Measurements from ENCODE around the gene GASK1A. TPM values are rescaled to one million over a fixed set of nuclear protein-coding genes. Genes with fewer than 3 reads are reported as not detected.

The GASK1A gene
- total RNA-seq, 1 experiment from 2014 or later: not detected

GRCh38 chr3:42988097-42988496 lies 9.0 kb downstream of the GASK1A start:
- H3K9me3 ChIP-seq (ENCODE audit: control insufficient read depth, insufficient read depth, low read depth, low read length): no peaks in the 10 kb centered on the region
- CTCF ChIA-PET: no interaction called here
- no peak overlapping the region for H3K27ac ChIP-seq (ENCODE audit: low read length)
- no peaks in the 10 kb centered on the region for H3K27me3 ChIP-seq (ENCODE audit: control insufficient read depth, insufficient read depth, low read length)
- H3K4me1 ChIP-seq (ENCODE audit: control insufficient read depth, insufficient read depth, low read length): no peaks in the 10 kb centered on the region
- POLR2A ChIA-PET: no interaction called here
- no peak overlapping the region for H3K4me3 ChIP-seq (ENCODE audit: low read depth in 2 of 2, low read length in 2 of 2)
- H3K36me3 ChIP-seq (ENCODE audit: control insufficient read depth, insufficient read depth, low read length): no peaks in the 10 kb centered on the region
- TF ChIP-seq REST (IDR thresholded peaks at IDR 0.05; ENCODE audit: insufficient read depth in 1 of 2, low read depth in 2 of 2, low read length in 1 of 2) (no peak), POLR2AphosphoS5 (IDR thresholded peaks at IDR 0.05; ENCODE audit: low read depth, low read length) (no peak), TCF7L2 (IDR thresholded peaks at IDR 0.05; ENCODE audit: low read depth, low read length) (no peak), SIN3A (IDR thresholded peaks at IDR 0.05; ENCODE audit: borderline replicate concordance, insufficient read depth, low read depth, low read length) (no peak), CTCF (IDR thresholded peaks at IDR 0.05) (no peak)
- no peak for ATAC-seq
- no TSS peak for BruUV-seq (replicated peaks)
- DNase-seq (ENCODE audit: low read depth, low spot score): no peak
- intact Hi-C loops (cut with micrococcal nuclease; ENCODE audit: unreplicated experiment) (no loop called here), in situ Hi-C loops (cut with HindIII; ENCODE audit: low pct_unique_long_range_greater_than_20kb, low sequenced_read_pairs) (no loop called here)

GRCh38 chr3:42988566-42988965 lies 9.5 kb downstream of the GASK1A start:
- intact Hi-C loops (cut with micrococcal nuclease; ENCODE audit: unreplicated experiment) (no loop called here), in situ Hi-C loops (cut with HindIII; ENCODE audit: low pct_unique_long_range_greater_than_20kb, low sequenced_read_pairs) (no loop called here)
- no TSS peak for BruUV-seq (replicated peaks)
- TF ChIP-seq TCF7L2 (IDR thresholded peaks at IDR 0.05; ENCODE audit: low read depth, low read length): no peak
- TF ChIP-seq CTCF (IDR thresholded peaks at IDR 0.05): no peak
- no peak for TF ChIP-seq POLR2AphosphoS5 (IDR thresholded peaks at IDR 0.05; ENCODE audit: low read depth, low read length)
- TF ChIP-seq SIN3A (IDR thresholded peaks at IDR 0.05; ENCODE audit: borderline replicate concordance, insufficient read depth, low read depth, low read length): no peak
- no peak for TF ChIP-seq REST (IDR thresholded peaks at IDR 0.05; ENCODE audit: insufficient read depth in 1 of 2, low read depth in 2 of 2, low read length in 1 of 2)
- Histone ChIP-seq H3K27ac (ENCODE audit: low read length) (no peak overlapping the region), H3K27me3 (ENCODE audit: control insufficient read depth, insufficient read depth, low read length) (no peaks in the 10 kb centered on the region), H3K4me1 (ENCODE audit: control insufficient read depth, insufficient read depth, low read length) (no peaks in the 10 kb centered on the region), H3K9me3 (ENCODE audit: control insufficient read depth, insufficient read depth, low read depth, low read length) (no peaks in the 10 kb centered on the region), H3K4me3 (ENCODE audit: low read depth in 2 of 2, low read length in 2 of 2) (no peak overlapping the region), H3K36me3 (ENCODE audit: control insufficient read depth, insufficient read depth, low read length) (no peaks in the 10 kb centered on the region)
- CTCF ChIA-PET: no interaction called here
- DNase-seq (ENCODE audit: low read depth, low spot score) (no peak), ATAC-seq (no peak)
- POLR2A ChIA-PET: no interaction called here
